Limb (tissue), 2 donors: ENCODE measurements around the gene PLIN4.
"Not testable (repeated sequence)": the region's sequence is repeated elsewhere in the genome, so short reads cannot be mapped to it uniquely, and the experiment has no call there.

Source experiments
- DNase-seq, 2 donors: peaks; one replicate each; pipeline ENCODE4 v3.0.0-alpha.2; 2016; ENCODE audit errors: extremely low spot score in 2 of 2

Gene PLIN4, protein sequence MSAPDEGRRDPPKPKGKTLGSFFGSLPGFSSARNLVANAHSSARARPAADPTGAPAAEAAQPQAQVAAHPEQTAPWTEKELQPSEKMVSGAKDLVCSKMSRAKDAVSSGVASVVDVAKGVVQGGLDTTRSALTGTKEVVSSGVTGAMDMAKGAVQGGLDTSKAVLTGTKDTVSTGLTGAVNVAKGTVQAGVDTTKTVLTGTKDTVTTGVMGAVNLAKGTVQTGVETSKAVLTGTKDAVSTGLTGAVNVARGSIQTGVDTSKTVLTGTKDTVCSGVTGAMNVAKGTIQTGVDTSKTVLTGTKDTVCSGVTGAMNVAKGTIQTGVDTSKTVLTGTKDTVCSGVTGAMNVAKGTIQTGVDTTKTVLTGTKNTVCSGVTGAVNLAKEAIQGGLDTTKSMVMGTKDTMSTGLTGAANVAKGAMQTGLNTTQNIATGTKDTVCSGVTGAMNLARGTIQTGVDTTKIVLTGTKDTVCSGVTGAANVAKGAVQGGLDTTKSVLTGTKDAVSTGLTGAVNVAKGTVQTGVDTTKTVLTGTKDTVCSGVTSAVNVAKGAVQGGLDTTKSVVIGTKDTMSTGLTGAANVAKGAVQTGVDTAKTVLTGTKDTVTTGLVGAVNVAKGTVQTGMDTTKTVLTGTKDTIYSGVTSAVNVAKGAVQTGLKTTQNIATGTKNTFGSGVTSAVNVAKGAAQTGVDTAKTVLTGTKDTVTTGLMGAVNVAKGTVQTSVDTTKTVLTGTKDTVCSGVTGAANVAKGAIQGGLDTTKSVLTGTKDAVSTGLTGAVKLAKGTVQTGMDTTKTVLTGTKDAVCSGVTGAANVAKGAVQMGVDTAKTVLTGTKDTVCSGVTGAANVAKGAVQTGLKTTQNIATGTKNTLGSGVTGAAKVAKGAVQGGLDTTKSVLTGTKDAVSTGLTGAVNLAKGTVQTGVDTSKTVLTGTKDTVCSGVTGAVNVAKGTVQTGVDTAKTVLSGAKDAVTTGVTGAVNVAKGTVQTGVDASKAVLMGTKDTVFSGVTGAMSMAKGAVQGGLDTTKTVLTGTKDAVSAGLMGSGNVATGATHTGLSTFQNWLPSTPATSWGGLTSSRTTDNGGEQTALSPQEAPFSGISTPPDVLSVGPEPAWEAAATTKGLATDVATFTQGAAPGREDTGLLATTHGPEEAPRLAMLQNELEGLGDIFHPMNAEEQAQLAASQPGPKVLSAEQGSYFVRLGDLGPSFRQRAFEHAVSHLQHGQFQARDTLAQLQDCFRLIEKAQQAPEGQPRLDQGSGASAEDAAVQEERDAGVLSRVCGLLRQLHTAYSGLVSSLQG (N-terminal part only)

DNA sequence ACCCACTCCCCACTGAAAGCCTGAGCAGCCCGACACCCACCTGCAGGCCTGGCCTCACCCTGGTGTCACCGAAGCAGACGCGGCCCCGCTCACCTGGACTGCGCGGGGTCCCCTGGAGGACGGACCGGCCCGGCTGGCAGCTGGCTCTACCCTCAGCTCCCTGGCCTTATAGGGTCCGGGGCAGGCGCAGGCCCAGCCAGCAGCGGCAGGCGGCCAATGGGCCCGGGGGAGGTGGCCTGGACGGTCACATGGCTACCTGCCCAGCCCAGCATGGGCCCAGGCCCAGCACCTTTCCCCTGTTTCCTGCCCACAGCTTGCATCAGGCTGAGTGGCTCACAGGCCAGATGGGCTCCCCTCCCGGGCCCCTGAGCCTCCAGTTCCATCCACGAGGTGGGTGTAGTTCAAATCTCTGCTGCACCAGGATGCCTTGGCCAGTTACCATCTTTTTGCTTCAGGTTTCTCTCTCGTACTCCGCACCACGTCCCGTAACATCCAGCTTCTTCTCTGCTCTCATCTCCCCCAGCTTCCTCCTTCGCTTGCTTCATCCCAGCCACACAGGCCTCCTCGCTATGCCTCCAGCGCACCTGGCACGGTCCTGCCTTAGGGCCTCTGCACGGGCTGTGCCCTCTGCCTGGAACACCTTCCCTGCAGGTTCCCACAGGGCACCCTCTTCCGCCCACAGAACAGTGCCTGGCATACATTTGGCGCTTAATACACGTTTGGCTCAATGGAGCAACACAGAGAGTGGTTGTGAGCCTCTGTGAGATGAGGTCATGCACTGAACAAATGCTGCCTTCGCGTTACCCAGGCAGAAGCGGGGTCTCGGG lies at the start of gene PLIN4:
Gene PLIN4 (minus strand): TSS at position 142 of the 827 bp plus-strand sequence. CDS start 214 bp downstream, outside the sequence.
- peak in 1 of 2 donors; percentile 21 for DNase-seq

DNA sequence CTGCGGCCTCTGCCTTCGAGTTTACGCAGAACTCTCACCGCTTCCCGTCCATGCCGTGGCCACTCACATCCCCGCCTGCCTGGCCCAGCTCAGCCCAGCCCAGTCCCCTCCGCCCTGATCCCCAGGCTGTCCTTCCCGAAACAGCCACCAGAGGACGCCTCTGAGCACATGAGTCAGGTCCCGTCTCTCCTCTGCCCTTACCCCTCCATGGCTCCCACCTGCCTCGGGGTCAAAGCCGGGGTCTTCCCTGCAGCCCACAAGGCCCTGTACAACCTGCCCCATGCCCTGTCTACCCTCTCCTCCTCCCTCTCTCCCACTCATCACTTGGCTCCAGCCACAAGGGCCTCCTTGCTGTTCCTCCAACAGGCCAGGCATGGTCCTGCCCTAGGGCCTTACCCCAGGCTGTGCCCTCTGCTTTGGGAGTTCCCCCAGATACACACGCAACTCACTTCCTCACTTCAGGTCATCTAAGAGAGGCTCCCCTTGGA lies 49.3 kb upstream of the PLIN4 start:
- DNase-seq: peak in 1 of 2 donors; percentile 78

DNA sequence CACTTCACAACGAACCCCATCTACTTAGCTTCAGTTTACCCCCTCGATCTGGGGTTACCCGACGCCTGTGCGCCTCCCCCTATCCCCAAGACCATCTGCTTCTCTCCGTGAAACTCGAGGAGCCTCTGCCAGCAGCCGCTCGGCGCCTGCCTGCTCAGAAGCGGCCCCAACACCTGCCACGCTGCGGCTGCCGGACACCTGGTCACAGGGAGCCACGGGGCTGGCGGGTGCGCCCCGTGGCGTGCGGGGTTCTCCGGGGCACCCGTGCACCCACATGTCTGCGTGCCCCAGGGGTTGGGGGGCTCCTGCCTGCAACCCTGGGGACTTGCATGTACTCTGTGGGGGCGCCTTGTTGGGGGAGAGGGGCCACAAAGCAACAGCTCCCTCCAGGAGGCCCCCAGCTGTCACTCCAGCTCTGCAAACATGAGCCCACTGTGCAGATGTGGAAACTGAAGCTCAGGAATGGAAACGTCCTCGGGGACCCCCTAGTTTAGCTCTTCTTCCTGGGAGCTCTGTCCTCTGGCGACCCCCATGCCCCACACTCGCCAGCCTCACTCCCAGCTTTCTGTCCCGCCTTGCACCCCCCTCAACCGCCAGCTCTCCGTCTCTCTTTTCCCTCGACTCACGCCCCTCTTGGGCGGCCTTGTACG lies 48.2 kb upstream of the PLIN4 start:
- no peak for DNase-seq

DNA sequence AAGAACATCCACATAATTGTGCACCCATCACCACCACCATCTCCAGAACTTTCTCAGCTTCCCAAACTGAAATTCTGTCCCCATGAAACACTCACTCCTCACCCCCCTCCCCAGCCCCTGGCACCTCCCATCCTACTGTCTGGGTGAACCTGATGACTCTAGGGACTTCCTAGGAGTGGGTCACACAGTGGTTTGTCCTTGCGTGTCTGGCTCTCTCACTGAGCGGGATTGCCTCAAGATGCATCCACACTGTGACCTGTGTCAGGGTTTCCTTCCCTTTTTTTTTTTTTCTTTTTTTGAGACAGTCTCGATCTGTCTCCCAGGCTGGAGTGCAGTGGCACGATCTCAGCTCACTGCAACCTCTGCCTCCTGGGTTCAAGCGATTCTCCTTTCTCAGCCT lies 45.3 kb upstream of the PLIN4 start:
- DNase-seq: not testable (repeated sequence)

DNA sequence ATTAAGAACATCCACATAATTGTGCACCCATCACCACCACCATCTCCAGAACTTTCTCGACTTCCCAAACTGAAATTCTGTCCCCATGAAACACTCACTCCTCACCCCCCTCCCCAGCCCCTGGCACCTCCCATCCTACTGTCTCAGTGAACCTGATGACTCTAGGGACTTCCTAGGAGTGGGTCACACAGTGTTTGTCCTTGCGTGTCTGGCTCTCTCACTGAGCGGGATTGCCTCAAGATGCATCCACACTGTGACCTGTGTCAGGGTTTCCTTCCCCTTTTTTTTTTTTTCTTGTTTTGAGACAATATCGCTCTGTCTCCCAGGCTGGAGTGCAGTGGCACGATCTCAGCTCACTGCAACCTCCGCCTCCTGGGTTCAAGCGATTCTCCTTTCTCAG lies 43.8 kb upstream of the PLIN4 start:
- not testable (repeated sequence) for DNase-seq

DNA sequence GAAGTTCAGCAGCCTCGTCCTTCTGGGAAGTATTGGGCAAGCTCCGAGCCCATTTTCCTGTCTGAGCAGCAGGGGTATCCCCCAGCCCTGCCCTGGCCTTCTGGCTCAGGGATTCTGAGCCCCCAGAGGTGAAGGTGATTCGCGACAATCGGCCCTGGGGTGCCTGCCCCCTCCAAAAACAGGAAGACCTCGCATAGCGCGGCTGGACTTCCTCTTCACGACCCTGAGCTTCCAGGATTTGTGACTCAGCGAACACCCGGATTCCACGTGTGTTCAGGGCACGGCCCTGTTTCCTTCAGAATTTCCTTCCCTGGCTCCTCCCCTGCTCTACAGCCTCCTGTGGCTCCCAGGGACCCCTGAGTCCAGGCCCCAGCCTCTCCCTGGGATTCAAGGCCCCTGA lies 41.3 kb upstream of the PLIN4 start, which contains the start of gene SEMA6B:
Gene SEMA6B (minus strand): TSS at position 116 of the 400 bp plus-strand sequence. CDS start 1,227 bp downstream, outside the sequence.
- no peak for DNase-seq

DNA sequence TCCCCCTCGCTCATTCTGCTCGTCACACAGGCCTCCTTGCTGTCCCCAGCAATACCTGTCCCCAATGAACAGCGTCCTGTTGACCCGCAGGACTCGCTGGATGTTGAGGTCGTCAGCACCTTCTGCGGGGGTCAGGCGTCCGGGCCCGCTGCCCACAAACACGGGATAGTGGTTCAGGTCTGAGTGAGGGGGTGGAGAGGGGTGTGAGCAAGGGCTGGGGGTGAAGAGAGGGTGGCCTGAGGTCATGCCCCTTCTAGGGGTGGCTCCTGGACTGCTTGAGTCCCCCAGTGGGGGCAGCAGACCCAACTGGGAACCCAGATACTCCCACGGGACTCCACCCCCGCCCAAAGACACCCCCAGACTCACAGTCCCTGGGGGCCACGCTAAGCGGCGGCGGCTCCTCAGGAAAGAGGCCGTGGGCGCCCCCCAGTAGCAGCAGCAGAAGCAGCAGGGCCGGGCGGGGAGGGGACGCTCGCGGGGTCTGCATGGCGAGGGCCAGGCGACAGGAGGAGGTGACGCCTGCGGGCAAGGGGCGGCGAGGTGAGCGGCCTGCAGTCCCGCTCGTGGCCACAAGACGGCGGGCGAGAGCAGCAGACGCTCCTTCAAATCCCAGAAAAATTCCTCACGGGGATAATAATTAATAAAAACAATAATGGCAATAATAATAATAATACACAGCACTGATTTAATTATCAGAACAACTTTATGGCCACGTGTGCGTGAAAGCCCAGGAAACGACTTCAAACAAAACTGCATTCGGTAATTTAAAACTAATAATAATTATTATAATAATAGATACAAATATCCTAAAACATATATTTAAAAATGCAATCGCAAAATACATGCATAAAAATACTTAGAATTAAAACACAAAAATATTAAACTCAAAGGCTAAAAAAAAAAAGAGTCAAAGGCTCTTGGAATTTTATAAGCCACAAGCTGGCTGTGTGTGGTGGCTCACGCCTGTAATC lies 40.0 kb upstream of the PLIN4 start:
- peak in 1 of 2 donors; percentile 72 for DNase-seq

DNA sequence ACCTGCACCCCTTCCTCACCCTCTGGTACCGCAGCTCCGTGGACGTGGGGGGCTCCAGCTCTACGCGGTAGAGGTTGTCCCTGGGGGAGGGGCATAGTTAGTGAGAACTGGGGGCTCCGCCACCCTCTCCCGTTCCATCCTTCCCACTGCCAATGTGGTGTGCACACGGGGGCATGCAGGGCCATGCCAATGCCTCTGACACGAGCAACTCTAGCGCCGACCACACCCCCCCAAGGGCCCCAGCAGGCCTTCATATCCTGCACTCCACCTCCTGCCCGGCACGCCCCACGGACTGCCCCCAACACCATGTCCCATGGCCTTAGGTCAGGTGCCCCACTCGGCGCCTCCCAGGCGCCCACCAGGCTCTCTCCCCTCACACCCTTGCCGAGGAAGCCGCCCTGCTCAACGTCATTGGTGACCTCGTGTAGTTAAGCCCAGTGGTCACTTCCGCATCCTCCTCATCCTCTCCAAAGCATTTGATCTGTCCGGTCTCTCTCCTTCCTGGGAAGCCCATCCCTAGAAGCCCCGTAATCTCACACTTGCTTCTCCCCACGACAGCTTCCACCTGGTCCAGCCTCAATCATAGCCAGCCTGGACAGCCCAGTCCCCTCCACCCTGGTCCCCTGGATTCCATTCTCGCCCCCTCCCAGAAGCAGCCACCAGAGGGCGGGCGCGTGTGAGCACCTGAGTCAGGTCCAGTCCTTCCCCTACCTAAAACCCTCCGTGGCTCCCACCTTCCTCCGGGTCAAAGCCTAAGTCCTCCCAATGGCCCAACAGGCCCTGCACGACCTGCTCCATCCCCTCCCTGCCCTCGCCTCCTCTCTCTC lies 39.1 kb upstream of the PLIN4 start:
- no peak for DNase-seq

DNA sequence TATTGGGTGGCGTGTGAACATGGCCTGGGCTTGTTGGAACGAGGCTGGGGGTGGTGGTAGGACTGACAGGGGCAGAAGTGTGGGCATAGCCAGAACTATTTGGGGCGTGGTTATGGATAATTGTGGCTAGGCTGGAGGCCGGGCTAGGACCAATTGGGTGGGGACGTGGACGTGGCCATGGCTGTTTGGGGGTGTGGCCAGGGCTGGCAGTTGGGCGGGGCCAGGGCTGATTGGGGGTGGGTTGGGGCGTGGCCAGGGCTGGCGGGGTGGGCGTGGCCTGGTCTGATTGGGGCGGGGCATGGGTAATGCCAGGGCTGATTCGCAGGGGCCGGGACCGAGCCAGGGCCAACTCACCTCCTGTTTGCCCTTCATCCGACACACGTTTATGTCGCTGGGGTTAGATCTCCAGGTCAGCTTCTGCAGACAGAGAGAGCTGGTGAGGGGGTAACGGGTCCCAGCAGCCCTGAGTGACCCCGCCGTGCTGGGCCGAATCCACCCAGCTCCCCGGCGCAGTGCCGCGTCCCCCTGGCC lies 38.4 kb upstream of the PLIN4 start:
- DNase-seq: no peak

DNA sequence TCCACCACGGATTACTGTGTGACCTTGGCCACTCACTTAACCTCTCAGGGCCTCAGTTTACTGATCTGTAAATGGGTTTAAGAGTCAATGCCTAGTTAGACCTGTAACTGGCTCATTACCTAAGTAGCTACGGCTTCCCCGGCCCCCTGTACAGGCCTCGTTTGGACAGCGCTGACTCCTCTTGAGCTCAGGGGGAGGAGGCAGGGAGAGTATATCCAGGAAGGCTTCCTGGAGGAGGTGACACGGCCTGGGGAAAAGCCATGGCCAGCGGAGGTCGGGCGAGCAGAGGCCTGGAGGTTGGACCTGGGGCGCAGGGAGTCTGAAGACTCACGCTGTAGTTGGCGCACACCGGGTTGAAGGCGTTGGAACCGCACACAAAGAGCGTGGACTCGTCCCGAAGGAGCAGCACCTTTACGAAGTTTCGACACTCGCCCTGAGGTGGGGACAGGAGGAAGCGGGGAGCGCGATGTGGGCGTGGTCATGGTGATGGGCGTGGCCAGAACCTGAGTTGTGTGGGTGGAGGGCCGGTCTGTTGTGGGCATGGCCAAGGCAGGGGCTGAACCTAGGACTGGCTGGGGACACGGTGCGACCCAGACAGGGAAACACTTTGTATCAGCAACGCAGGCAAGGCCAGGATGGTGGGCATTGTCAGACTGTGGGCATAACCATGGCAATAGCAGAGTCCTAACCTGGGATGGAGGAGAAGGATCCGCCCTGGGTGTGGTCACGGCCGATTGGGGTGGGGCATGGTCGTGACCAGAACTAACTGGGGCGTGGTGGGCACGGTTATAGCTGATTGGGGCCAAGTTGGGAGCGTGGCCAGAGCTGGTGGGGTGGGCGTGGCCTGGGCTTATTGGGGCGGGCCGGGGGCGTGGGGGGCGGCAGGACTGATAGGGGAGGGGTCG lies 37.6 kb upstream of the PLIN4 start:
- DNase-seq: no peak

DNA sequence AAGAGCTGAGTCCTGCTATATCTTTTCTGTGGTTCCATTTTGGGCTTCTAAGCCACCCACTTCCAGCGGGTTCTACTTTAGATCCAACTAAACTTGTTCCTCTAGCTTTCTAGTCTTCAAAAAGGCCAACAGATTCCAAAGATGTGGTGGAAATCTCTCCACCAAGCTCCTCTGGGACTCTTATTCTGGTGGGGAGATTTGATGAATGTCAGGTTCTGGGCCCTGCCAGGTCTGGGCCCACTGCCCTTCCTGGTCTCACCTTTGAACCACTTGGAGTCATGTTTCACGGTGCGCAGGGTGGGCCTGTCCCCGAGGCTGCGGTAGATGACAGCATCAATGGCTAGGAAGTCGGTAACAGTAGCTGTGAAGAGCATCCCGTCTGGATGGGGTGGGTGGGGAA lies 36.4 kb upstream of the PLIN4 start:
- DNase-seq: no peak

DNA sequence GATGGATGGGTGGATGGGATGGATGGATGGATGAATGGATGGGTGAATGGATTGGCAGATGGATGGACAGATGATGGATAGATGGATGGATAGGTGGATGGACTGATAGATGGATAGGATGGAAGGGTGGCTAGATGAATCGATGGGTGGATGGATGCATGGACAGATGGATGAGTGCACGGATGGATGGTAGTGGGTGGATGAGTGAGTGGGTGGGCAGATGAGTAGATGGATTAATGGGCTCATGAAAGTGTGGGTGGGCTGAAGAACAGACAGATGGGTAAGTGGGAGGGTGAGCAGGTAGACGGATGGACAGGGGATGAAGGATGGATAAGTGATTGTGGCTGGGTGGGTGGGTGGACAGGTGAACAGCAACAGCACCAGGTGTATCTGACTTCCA lies 35.5 kb upstream of the PLIN4 start:
- DNase-seq: no peak

DNA sequence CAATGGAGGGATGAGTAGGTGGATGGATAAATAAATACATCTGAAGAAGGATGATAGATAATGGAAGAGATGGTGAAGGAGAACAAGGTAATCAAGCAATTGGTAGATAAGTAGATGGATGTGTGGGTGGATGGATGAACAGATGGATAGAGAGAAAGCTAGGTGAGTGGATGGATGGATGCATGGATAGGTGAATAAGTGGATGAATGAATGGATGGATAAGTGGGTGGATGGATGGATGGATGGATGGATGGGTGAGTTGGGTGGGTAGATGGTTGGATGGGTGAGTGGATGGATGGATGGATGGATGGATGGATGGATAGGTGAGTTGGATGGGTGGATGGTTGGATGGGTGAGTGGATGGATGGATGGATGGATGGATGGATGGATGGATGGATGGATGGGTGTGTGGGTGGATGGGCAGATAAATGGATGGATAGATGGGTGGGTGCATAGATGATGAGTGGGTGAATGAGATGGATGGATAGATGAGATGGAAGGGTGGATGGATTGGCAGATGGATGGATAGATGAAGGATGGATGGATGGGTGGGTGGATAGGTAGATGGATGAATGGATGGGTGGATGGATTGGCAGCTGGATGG lies 34.9 kb upstream of the PLIN4 start:
- DNase-seq: no peak

DNA sequence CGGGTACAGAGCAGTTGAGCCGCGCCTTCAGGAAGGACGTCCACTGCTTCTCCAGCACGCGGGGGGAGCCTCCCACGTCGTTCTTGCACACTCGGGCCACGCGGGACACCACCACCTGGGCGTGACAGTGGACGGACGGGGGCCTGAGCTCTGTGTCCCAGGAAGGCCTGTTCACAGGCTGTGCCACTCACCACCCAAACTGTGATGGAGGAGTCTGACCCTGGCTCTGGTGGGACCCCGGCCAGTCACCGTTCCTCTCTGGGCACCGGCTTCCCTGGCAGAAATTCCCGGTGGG lies 34.2 kb upstream of the PLIN4 start:
- DNase-seq: no peak

DNA sequence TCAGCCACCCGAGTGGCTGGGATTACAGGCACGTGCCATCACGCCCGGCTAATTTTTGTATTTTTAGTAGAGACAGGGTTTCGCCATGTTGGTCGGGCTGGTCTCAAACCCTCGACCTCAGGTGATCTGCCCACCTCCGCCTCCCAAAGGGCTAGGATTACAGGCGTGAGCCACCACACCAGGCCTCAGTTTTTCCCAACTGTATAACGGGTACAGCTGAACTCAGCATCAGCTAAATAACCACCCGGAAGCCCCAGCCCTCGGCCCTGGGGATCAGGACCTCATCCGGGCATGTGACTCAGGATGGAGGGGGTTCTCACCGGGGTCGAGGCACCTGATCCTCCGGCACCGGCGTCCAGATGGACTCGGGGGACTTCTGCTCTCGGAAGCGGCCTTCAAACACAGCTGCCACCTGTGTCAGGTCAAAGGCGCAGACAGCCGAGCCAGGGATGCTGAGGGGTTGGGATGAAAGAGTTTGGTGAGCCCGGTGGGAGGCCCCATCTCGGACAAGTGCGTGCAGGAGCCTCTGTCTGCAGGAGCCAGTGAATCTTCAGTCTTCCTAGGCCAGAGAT lies 32.3 kb upstream of the PLIN4 start:
- DNase-seq: no peak

DNA sequence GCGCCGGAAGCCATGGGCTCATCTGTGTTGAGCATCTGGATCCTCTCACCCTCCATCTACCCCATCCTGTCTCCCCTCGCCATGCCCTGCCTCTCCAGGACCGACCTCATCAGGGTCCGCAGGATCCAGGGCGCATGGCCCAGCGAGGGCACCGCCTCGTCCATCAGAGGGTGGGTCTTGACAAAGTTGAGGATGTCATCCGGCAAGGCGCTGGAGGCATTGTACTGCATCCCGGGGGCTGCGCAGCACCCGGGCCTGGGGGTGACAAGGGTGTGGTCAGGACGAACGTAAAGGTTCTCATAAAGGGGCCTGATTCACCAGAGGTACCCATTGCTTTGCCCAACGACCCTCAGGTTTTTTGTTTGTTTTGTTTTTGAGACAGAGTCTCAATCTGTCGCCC lies 31.7 kb upstream of the PLIN4 start:
- no peak for DNase-seq
